Smooth muscle cell (in vitro differentiated cells): ENCODE results near the gene ACCS. TPM values are rescaled to one million over a fixed set of nuclear protein-coding genes. Genes with fewer than 3 reads are reported as not detected.
A peak's percentile ranks its signal among the peaks of the same experiment; 100 is the strongest.

Experiments used
- DNase-seq: peaks from one replicate; lab custom pipeline; 2025; ENCODE audit not compliant: unreplicated experiment; lab: John Stamatoyannopoulos, UW
- H2AFZ ChIP-seq: fragments of 200-600 bp; sonication (generic); 2 replicates; pipeline ENCODE4 v1.6.0; 2016; ENCODE audit warnings: antibody characterized with exemption, low read depth, mild to moderate bottlenecking
- H3F3A ChIP-seq: fragments of 200-600 bp; sonication (generic); 2 replicates; pipeline ENCODE4 v1.6.0; 2017; ENCODE audit warnings: antibody characterized with exemption, low read depth
- H3K27ac ChIP-seq: fragments of 200-600 bp; sonication (generic); 2 replicates; pipeline ENCODE4 v1.5.1; 2016; ENCODE audit warnings: low read depth, mild to moderate bottlenecking
- H3K27me3 ChIP-seq: fragments of 200-600 bp; sonication (generic); 2 replicates; pipeline ENCODE4 v1.6.1; 2016; ENCODE audit warnings: low read depth, mild to moderate bottlenecking
- H3K36me3 ChIP-seq: fragments of 200-600 bp; sonication (generic); 2 replicates; pipeline ENCODE4 v1.5.1; 2016; ENCODE audit warnings: low read depth
- H3K4me1 ChIP-seq: fragments of 200-600 bp; sonication (generic); 2 replicates; pipeline ENCODE4 v1.5.1; 2016; ENCODE audit warnings: low read depth
- H3K4me2 ChIP-seq: fragments of 200-600 bp; sonication (generic); 2 replicates; pipeline ENCODE4 v1.6.0; 2016; ENCODE audit warnings: mild to moderate bottlenecking
- H3K4me3 ChIP-seq: fragments of 200-600 bp; sonication (generic); 2 replicates; pipeline ENCODE4 v1.5.1; 2016; ENCODE audit warnings: mild to moderate bottlenecking
- H3K79me2 ChIP-seq: fragments of 200-600 bp; sonication (generic); 2 replicates; pipeline ENCODE4 v1.6.0; 2016; ENCODE audit warnings: low read depth, mild to moderate bottlenecking
- H3K9ac ChIP-seq: fragments of 200-600 bp; sonication (generic); 2 replicates; pipeline ENCODE4 v1.6.0; 2016; ENCODE audit warnings: low read depth
- H3K9me3 ChIP-seq: fragments of 200-600 bp; sonication (generic); replicated peaks from 2 replicates; pipeline ENCODE4 v1.5.1; 2016; ENCODE audit warnings: low read depth
- H4K20me1 ChIP-seq: fragments of 200-600 bp; sonication (generic); 2 replicates; pipeline ENCODE4 v1.6.0; 2016; ENCODE audit warnings: low read depth
- WGBS: methylation state at CpG from one replicate; pipeline ENCODE4 v1.1.7; 2016; ENCODE audit warnings: low lambda C conversion rate; 5-methylcytosine and 5-hydroxymethylcytosine counted together
- polyA plus RNA-seq: library from polyadenylated mRNA; unstranded; fragments of >200 nt; fragmentation: Nextera tagmentation; extraction: Ambion mirVana; gene quantifications from 2 replicates; pipeline ENCODE4 v1.2.1, GENCODE V29; 2016
- total RNA-seq: library from RNA; depleted of rRNA; stranded (reverse); fragments of >200 nt; gene quantifications from 2 replicates; pipeline ENCODE4 v1.2.3, GENCODE V29; 2014
- TF ChIP-seq, protein P1 (sequence below): fragments of 200-600 bp; sonication (generic); IDR thresholded peaks from 2 replicates; pipeline ENCODE4 v1.5.1; 2017; ENCODE audit warnings: borderline replicate concordance, mild to moderate bottlenecking, antibody characterized with exemption; ENCODE audit not compliant: insufficient read depth, poor library complexity, severe bottlenecking

Gene ACCS
- total and polyA plus RNA-seq, 2 experiments from 2014 or later = 3.5 to 4.1 TPM

DNA sequence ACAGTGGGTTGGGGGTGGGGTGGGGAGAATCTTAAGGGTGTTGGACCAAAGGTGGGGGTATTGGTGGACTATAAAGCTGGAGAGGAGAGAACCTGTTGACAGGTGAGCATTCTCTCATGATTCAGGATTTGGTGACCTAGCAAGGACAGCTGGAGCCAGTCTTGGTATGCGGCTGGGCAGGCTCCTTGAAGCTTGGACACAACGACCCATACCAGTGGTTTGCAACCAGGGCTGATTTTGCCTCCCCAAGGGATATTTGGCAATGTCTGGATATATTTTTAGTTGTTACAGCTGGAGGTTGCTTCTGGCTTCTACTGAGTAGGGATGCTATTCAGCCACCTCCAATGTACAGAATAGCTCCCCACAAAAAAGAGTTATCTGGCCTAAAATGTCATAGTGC is 35.0 kb downstream of the ACCS start:
- Histone ChIP-seq H3K27ac (no peak overlapping the region), H3K79me2 (peaks cover 26% of the 10 kb centered on the region), H3K36me3 (no peaks in the 10 kb centered on the region), H3K9ac (no peak overlapping the region), H3K4me3 (no peak overlapping the region), H4K20me1 (peaks cover 98% of the 10 kb centered on the region), H3K4me2 (no peak overlapping the region), H3K9me3 (no peaks in the 10 kb centered on the region), H2AFZ (no peak overlapping the region), H3F3A (no peaks in the 10 kb centered on the region), H3K27me3 (no peaks in the 10 kb centered on the region), H3K4me1 (peaks cover 9% of the 10 kb centered on the region)
- TF ChIP-seq, protein P1, sequence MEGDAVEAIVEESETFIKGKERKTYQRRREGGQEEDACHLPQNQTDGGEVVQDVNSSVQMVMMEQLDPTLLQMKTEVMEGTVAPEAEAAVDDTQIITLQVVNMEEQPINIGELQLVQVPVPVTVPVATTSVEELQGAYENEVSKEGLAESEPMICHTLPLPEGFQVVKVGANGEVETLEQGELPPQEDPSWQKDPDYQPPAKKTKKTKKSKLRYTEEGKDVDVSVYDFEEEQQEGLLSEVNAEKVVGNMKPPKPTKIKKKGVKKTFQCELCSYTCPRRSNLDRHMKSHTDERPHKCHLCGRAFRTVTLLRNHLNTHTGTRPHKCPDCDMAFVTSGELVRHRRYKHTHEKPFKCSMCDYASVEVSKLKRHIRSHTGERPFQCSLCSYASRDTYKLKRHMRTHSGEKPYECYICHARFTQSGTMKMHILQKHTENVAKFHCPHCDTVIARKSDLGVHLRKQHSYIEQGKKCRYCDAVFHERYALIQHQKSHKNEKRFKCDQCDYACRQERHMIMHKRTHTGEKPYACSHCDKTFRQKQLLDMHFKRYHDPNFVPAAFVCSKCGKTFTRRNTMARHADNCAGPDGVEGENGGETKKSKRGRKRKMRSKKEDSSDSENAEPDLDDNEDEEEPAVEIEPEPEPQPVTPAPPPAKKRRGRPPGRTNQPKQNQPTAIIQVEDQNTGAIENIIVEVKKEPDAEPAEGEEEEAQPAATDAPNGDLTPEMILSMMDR = no peak
- DNase-seq = no peak
- 89% methylated on average over 2 of the region's 2 CpGs for WGBS

DNA sequence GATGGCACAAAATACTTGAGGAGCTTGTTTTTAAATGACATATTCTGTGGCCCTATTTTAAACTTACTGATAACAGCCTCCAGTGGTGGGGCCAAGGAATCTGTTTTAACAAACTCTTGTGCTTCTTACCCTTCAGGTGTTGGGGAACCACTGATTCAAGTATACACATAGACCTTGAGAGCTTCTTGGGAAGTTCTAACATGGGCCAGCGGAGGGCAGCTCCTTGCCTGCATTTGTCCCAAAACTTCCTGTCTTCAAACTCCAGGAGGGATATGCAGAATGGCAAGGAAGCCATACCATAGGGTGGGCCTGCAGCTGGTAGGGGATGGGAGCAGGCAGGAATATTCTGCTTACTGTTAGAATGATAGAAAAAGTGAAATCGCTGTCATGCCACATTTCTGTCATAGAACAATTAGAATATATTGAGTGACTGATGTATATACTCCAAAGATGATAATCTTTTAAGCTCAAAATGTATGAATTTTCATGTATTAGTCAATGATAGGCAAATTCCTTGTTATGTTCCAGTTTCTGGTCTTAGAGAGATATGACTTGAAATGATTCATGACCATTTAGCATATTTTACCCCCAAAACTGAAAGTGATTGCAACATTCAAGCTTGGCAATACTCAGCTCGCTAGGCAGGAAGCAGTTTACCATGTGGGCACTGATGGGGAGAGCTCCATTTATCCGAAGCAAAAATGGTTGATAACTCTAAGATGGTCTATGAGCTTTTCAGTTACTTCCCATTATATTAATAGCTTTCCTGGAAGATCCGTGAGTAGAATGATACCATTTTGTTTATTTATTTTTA is 38.6 kb downstream of the ACCS start:
- Histone ChIP-seq H3K4me1 (no peaks in the 10 kb centered on the region), H3K27ac (no peak overlapping the region), H3K79me2 (peaks cover 16% of the 10 kb centered on the region), H3F3A (no peaks in the 10 kb centered on the region), H3K9ac (no peak overlapping the region), H3K27me3 (no peaks in the 10 kb centered on the region), H3K9me3 (no peaks in the 10 kb centered on the region), H3K4me2 (no peak overlapping the region), H3K36me3 (no peaks in the 10 kb centered on the region), H4K20me1 (peaks cover 69% of the 10 kb centered on the region), H3K4me3 (no peak overlapping the region), H2AFZ (no peak overlapping the region)
- no peak for DNase-seq
- WGBS = 96% methylated on average over 5 of the region's 5 CpGs
- TF ChIP-seq, protein P1 = no peak

DNA sequence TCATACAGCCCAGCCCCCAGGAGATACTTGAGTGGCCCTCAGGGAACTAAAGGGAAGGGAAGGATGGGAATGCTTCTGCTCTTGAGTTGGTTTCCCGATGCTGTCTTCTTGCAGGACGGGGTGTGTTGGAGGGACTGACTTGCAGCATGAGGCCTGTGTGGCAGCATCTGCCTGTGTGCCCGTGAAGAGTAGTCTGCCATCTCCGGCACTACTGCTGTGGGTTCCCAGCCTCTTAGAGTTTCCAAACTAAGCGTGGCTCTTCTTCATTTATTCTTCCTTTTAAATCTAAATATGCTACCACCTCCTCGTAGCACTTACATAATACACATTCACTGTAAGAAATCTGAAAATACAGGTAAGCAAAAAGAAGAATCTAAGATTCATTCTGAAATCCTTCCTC is 42.2 kb downstream of the ACCS start:
- Histone ChIP-seq H3K79me2 (peaks cover 4% of the 10 kb centered on the region), H3K4me1 (no peaks in the 10 kb centered on the region), H2AFZ (no peak overlapping the region), H3K4me2 (no peak overlapping the region), H3K9me3 (no peaks in the 10 kb centered on the region), H3F3A (no peaks in the 10 kb centered on the region), H4K20me1 (peaks cover 63% of the 10 kb centered on the region), H3K4me3 (no peak overlapping the region), H3K9ac (no peak overlapping the region), H3K27me3 (no peaks in the 10 kb centered on the region), H3K27ac (no peak overlapping the region), H3K36me3 (no peaks in the 10 kb centered on the region)
- no peak for DNase-seq
- TF ChIP-seq, protein P1 = no peak
- WGBS = 94% methylated on average over 6 of the region's 6 CpGs

DNA sequence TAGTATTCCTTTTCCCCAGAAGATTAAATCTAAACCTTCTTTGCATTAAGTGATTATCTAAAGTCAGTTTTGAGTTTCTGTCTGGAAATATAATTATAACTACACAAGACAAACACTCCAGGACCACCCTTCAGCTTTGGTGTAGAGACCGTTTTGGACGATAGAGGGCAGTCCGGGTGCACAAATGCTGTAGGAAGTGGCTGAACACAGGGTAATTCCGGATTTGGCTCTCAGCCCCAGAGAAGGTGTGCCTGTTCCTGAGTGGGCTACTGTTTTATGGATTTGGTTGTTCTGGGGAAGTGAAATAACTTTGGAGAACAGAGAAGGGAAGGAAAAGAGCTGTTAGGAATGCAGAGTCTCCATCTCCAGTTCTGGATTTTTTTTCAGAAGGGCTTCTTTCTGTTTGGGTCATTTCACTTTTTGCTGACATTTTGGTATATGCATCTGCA is 44.2 kb downstream of the ACCS start:
- Histone ChIP-seq H3K9me3 (no peaks in the 10 kb centered on the region), H3K27ac (no peak overlapping the region), H3K27me3 (no peaks in the 10 kb centered on the region), H2AFZ (no peak overlapping the region), H3K4me2 (no peak overlapping the region), H3K36me3 (no peaks in the 10 kb centered on the region), H3K79me2 (no peaks in the 10 kb centered on the region), H3K4me3 (no peak overlapping the region), H3K9ac (no peak overlapping the region), H4K20me1 (peaks cover 59% of the 10 kb centered on the region), H3K4me1 (no peaks in the 10 kb centered on the region), H3F3A (no peaks in the 10 kb centered on the region)
- TF ChIP-seq, protein P1 = peak; percentile 70
- WGBS = 8% methylated on average over 4 of the region's 4 CpGs
- DNase-seq = no peak
